ENCODE measurements around the gene QSER1.

DNA sequence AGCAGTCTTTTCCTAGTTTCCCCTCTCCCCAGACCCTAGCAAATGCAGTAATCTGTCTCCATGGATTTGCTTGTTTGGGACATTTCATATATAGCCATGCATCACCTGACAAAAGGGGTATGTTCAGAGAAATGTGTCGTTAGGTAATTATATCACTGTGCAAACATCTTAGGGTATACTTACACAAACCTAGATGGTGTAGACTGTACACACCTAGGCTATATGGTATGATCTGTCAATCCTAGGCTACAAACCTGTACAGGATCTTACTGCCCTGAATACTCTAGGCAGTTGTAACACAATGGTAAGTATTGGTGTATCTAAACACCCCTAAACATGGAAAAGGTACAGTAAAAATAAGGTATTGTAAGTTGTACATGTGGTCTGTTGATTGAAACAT lies 23.8 kb downstream of the QSER1 start:
- TF ChIP-seq, protein P1, sequence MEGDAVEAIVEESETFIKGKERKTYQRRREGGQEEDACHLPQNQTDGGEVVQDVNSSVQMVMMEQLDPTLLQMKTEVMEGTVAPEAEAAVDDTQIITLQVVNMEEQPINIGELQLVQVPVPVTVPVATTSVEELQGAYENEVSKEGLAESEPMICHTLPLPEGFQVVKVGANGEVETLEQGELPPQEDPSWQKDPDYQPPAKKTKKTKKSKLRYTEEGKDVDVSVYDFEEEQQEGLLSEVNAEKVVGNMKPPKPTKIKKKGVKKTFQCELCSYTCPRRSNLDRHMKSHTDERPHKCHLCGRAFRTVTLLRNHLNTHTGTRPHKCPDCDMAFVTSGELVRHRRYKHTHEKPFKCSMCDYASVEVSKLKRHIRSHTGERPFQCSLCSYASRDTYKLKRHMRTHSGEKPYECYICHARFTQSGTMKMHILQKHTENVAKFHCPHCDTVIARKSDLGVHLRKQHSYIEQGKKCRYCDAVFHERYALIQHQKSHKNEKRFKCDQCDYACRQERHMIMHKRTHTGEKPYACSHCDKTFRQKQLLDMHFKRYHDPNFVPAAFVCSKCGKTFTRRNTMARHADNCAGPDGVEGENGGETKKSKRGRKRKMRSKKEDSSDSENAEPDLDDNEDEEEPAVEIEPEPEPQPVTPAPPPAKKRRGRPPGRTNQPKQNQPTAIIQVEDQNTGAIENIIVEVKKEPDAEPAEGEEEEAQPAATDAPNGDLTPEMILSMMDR (IDR thresholded peaks at IDR 0.05), result no peak
- TF ChIP-seq POLR2A (IDR thresholded peaks at IDR 0.05), result no peak
